HFFc6 (cell line): Measurements from ENCODE around the gene FURIN. TPM values are rescaled to one million over a fixed set of nuclear protein-coding genes. Genes with fewer than 3 reads are reported as not detected.

Source experiments
- DNase-seq: peaks from one replicate; pipeline ENCODE4 v3.0.0-alpha.2; 2018
- H3K27ac Mint-ChIP-seq: 2 replicates; pipeline ENCODE4 v1.8.0; 2020; ENCODE audit warnings: mild to moderate bottlenecking, mixed read lengths
- H3K27me3 Mint-ChIP-seq: 2 replicates; pipeline ENCODE4 v1.8.0; 2021; ENCODE audit warnings: mild to moderate bottlenecking, moderate library complexity, mixed read lengths; ENCODE audit not compliant: insufficient read depth
- H3K36me3 Mint-ChIP-seq: 2 replicates; pipeline ENCODE4 v1.8.0; 2021; ENCODE audit warnings: low read depth, mixed read lengths
- H3K4me1 Mint-ChIP-seq: 2 replicates; pipeline ENCODE4 v1.8.0; 2020; ENCODE audit warnings: low read depth, mixed read lengths
- H3K4me3 Mint-ChIP-seq: 2 replicates; pipeline ENCODE4 v1.8.0; 2020; ENCODE audit warnings: mild to moderate bottlenecking, moderate library complexity, mixed read lengths
- H3K9me3 Mint-ChIP-seq: 2 replicates; pipeline ENCODE4 v1.8.0; 2020; ENCODE audit warnings: mild to moderate bottlenecking, mixed read lengths
- CTCF ChIP-seq: fragments of 200-600 bp; sonication (generic); IDR thresholded peaks from 2 replicates; pipeline ENCODE4 v1.5.0; 2021; ENCODE audit warnings: antibody characterized with exemption, mild to moderate bottlenecking
- total RNA-seq, 6 experiments: library from RNA; stranded (reverse); fragmentation: NEBNext Ultra II Directional; extraction: Animal tissue kit (Norgen Biotek cat#: 25700); gene quantifications; 2 replicates in 1 of 6; 3 replicates in 5 of 6; pipeline ENCODE4 v1.2.3, GENCODE V29; 2021

The FURIN gene
- total RNA-seq, 6 experiments from 2014 or later = 68.9 to 79.4 (median 74.6) TPM

GRCh38 chr15:90829942-90830440, 38.4 kb upstream of the FURIN start:
- no peak for DNase-seq
- Mint-ChIP-seq H3K27me3 (peaks cover 9% of the 10 kb centered on the region), H3K27ac (no peak overlapping the region), H3K9me3 (0 out of 2 replicates have a peak, but pooled peaks cover 6% of the 10 kb centered on the region), H3K4me3 (no peak overlapping the region), H3K36me3 (no peaks in the 10 kb centered on the region), H3K4me1 (no peaks in the 10 kb centered on the region)
- no peak for TF ChIP-seq CTCF

GRCh38 chr15:90834626-90835025, 33.8 kb upstream of the FURIN start:
- no peak for TF ChIP-seq CTCF
- Mint-ChIP-seq H3K36me3 (no peaks in the 10 kb centered on the region), H3K9me3 (no peaks in the 10 kb centered on the region), H3K4me1 (peaks cover 8% of the 10 kb centered on the region), H3K27me3 (peaks cover 7% of the 10 kb centered on the region), H3K27ac (no peak overlapping the region), H3K4me3 (no peak overlapping the region)
- no peak for DNase-seq

GRCh38 chr15:90836296-90836871, 32.0 kb upstream of the FURIN start:
- no peaks in the 10 kb centered on the region for H3K9me3 Mint-ChIP-seq
- H3K27me3 Mint-ChIP-seq = peaks cover 7% of the 10 kb centered on the region
- DNase-seq = peak; percentile 23
- TF ChIP-seq CTCF = no peak
- no peak overlapping the region for H3K27ac Mint-ChIP-seq
- H3K36me3 Mint-ChIP-seq = no peaks in the 10 kb centered on the region
- H3K4me1 Mint-ChIP-seq = peaks cover 8% of the 10 kb centered on the region
- H3K4me3 Mint-ChIP-seq = no peak overlapping the region

GRCh38 chr15:90837094-90837493, 31.3 kb upstream of the FURIN start:
- no peaks in the 10 kb centered on the region for H3K36me3 Mint-ChIP-seq
- no peak overlapping the region for H3K4me3 Mint-ChIP-seq
- peaks cover 8% of the 10 kb centered on the region for H3K4me1 Mint-ChIP-seq
- TF ChIP-seq CTCF = no peak
- H3K27ac Mint-ChIP-seq = no peak overlapping the region
- DNase-seq = no peak
- H3K27me3 Mint-ChIP-seq = peaks cover 7% of the 10 kb centered on the region
- no peaks in the 10 kb centered on the region for H3K9me3 Mint-ChIP-seq

- no peak overlapping the region for H3K27ac Mint-ChIP-seq
- H3K36me3 Mint-ChIP-seq = no peaks in the 10 kb centered on the region
- TF ChIP-seq CTCF = no peak
- no peak overlapping the region for H3K4me3 Mint-ChIP-seq
- no peaks in the 10 kb centered on the region for H3K9me3 Mint-ChIP-seq
- H3K4me1 Mint-ChIP-seq = peaks cover 8% of the 10 kb centered on the region
- no peak for DNase-seq
- H3K27me3 Mint-ChIP-seq = peaks cover 7% of the 10 kb centered on the region
Observed at GRCh38 chr15:90838139-90838538, 30.2 kb upstream of the FURIN start.
